Suprapubic skin (tissue), 4 donors: ENCODE results near the gene TNIK.

Experiments
- EP300 ChIP-seq: sonication (generic); formaldehyde crosslinking; IDR thresholded peaks from one replicate; pipeline ENCODE4 v1.6.1; 2017; ENCODE audit warnings: antibody characterized with exemption
- POLR2A ChIP-seq, 2 donors: fragments of 450-650 bp; IDR thresholded peaks; one replicate each; pipeline ENCODE4 v1.6.1; 2017; ENCODE audit warnings: antibody characterized with exemption in 2 of 2, mild to moderate bottlenecking in 2 of 2, moderate library complexity in 2 of 2
- POLR2AphosphoS5 ChIP-seq, 3 donors: sonication (generic); formaldehyde crosslinking; IDR thresholded peaks; one replicate each; pipeline ENCODE4 v1.6.1; 2017; ENCODE audit warnings: antibody characterized with exemption in 3 of 3
- TF ChIP-seq, protein P1 (sequence below), 2 donors: fragments of 200-600 bp in 1 of 2; fragments of 450-650 bp in 1 of 2; sonication (generic) in 1 of 2; IDR thresholded peaks; one replicate each; pipeline ENCODE4 v1.5.1; 2016 to 2019; ENCODE audit warnings: antibody characterized with exemption in 2 of 2, mild to moderate bottlenecking in 1 of 2, moderate library complexity in 1 of 2

- TF ChIP-seq POLR2A (IDR thresholded peaks at IDR 0.05) (no peak), EP300 (no peak), POLR2AphosphoS5 (IDR thresholded peaks at IDR 0.05) (no peak)
- TF ChIP-seq, protein P1, sequence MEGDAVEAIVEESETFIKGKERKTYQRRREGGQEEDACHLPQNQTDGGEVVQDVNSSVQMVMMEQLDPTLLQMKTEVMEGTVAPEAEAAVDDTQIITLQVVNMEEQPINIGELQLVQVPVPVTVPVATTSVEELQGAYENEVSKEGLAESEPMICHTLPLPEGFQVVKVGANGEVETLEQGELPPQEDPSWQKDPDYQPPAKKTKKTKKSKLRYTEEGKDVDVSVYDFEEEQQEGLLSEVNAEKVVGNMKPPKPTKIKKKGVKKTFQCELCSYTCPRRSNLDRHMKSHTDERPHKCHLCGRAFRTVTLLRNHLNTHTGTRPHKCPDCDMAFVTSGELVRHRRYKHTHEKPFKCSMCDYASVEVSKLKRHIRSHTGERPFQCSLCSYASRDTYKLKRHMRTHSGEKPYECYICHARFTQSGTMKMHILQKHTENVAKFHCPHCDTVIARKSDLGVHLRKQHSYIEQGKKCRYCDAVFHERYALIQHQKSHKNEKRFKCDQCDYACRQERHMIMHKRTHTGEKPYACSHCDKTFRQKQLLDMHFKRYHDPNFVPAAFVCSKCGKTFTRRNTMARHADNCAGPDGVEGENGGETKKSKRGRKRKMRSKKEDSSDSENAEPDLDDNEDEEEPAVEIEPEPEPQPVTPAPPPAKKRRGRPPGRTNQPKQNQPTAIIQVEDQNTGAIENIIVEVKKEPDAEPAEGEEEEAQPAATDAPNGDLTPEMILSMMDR (IDR thresholded peaks at IDR 0.05) = no peak
These were observed 186.0 kb downstream of the TNIK start for GRCh38 chr3:171274222-171274621.
